GM19351 (cell line): Measurements from ENCODE around the gene ARID2.

Experiments used
- ATAC-seq: cut with Tn5 transposase; IDR thresholded peaks from one replicate; pipeline ENCODE4 v1.9.1; 2021; ENCODE audit warnings: mild to moderate bottlenecking, moderate library complexity; ENCODE audit not compliant: unreplicated experiment

ARID2 gene

DNA sequence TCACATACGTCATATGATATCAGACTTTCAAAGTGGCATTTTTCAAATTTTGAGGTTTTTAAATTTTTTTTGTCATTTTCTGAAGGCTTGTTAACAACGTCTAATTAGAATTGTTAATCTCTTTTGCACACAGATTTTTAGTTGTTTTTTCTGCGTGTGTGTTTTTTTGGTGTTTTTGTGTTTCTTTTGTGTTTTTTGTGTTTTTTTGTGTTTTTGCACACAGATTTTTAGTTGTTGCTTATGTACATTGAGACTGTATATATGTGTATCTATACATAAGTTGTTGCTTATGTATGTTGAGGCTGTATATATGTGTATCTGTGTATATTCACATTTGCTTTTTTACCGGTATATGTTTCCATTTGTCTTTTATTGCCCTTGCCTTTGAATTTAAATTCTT is 30.8 kb downstream of the ARID2 start:
- no peak for ATAC-seq

DNA sequence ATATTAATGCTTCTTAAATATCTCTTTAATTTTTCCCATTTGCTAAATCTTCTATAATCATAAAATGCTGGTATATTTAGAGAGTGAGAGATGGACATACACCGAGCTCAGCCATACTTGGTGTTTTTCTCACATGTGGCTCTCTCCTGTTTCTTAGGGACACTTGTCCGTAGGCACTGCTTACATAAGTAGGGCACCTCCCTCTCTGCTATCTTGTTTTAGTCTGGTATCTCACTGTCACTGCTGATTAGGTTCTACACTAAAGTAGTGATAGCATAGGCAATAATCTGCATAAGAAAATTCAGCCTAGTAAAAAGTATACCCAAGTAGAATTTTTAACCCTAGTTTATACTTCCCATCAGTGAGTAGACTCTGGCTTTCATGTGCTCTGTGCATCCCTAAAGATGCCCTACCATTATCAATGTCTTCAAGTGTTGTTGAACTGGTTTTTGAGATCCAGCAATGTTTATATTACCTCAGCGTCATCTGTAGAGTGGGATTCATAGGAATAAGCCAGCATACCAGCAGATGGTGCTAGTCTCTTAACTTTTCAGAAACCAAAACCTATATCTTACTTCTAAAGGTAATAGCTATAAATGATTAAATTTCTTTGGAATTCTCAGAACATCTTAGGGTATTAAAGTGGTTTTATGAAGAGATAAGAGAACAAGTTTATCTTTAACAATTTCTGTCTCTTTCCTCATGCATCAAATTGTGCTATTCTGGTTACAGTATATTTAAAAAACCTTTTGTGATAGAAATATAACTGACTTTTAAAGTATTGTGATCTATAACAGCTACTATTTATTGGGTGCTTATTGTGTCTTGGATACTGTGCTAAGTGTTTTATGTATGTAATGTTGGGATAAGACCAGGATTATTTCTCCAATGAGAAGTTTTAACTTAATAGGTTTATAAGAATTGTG is 32.9 kb downstream of the ARID2 start:
- no peak for ATAC-seq

DNA sequence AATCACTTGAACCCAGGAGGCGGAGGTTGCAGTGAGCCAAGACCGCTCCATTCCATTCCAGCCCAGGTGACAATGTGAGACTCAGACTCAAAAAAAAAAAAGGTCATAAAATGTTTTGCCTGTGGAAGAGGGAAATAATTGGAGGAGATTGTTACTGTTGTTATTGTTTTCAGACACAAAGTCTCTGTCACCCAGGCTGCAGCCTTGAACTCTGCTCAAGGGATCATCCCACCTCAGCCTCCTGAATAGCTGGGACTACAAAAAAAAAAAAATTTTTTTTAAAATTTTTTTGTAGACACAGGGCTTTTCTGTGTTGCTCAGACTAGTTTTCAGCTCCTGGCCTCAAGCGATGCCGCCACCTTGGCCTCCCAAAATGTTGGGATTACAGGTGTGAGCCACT is 33.9 kb downstream of the ARID2 start:
- ATAC-seq: no peak

DNA sequence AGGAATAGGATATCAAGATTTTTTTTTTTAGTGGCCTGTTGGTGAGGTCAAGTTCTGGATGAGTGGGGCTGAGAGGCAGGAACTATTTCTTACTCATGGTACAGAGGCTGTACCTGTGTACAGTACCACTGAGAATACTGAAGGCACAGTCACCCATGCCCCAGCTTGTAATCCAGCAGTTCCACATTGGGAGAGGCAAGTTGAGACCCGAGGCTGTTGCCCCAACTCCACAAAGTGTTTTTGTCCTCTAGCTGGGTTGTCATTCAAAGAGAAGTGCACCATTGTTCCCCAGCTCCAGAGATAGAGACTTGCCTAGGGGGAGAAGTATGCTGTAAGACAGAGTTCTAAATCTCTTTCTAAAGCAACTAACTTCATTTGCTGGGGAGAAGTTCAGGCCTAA is 38.7 kb downstream of the ARID2 start:
- ATAC-seq: no peak

DNA sequence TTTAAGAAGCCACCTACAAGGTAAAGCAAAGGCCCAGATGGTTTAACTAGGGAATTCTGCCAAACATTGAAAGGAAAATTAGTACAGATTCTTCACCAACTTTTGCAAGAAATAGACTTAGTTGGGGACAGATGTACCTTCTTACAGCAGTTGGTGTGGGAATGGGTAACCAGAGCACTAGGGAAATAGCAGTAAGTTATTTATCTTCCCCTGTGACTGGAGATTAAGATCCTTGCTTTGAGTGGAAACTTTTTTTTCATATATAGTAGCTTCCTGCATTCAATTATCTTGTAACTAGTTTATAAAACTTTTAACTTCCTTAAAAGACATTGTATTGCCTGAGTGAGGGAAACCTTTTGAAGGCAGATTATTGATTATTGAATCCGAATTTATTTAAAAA is 44.2 kb downstream of the ARID2 start:
- ATAC-seq: no peak

DNA sequence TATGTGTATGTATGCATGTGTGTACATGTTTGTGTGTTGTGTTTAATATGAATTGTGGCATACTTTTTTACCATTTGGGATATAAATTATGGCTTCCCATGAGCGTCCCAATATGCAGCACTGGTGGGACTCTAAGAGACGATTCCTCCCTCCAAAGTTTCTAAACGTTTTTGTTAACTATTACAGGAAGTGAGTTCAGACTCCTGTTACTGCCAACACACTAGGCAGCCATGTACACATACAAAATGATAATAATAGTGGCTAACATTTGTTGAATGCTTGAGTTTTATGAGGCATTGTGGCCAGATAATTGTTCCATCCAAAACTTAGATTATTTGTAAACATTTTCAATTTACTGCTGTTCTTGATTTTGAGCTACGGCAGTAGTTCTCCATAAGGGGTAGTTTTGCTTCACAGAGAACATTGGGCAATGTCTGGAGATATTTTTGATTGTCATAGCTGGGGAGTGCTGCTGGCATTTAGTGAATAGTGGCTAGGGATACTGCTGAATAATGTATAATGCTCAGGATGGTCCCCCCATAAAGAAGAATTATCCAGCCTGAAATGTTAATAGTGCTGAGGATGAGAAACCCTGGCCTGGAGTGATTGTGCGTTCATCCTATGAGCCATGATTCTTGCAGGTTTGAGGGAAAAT is 45.1 kb downstream of the ARID2 start:
- ATAC-seq: no peak

DNA sequence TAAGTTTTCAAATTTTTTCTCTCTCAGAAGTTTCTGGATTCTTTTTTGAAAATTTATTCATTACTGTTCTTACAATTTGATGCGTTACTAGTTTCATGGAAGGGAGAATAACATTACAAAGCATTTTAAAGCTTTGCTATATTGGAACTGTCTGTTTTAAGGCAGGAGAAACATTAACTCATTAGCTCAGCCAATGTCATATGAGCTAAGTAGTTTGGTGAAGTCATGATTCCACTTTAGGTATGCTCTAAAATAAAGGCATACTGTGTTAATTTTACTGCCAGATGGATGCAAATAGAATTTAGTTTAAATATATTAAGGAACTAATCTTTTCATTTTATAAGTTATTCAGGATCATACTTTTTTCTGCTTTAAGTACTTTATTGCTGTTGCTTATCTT is 46.0 kb downstream of the ARID2 start:
- no peak for ATAC-seq

DNA sequence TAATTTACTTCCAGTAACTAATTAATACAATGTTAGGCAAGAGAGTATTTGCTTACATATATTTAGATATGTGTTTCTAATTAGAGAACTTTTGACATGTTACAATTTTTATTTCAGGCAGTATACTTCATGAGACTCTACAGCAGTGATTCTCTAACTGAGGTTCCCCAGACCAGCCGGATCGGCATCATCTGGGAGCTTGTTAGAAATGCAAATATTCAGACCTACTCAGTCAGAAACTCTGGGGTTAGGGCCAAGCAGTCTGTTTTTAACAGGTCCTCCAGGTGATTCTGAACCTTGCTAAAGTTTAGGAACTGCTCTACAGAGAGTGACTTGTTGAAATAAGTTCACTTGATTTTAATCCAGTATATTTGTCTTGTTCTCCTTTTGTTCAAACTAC is 46.5 kb downstream of the ARID2 start:
- no peak for ATAC-seq

DNA sequence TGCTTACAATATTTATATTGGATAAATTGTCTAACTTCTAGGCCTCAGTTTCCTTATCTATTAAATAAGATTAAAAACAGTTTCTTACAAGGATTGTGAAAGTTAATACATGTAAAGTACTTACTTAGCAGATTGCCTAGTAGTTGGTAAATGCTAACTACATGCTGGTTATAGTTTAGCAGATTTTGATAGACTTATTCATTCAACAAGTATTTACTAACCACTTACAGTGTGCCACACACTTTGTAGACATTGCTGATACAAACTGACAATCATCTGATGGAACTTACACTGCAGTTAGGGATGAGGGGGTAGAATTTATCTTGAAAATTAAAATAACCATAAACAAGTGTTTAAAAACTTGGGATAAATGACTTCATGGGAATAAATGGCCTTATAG is 50.4 kb downstream of the ARID2 start:
- no peak for ATAC-seq

DNA sequence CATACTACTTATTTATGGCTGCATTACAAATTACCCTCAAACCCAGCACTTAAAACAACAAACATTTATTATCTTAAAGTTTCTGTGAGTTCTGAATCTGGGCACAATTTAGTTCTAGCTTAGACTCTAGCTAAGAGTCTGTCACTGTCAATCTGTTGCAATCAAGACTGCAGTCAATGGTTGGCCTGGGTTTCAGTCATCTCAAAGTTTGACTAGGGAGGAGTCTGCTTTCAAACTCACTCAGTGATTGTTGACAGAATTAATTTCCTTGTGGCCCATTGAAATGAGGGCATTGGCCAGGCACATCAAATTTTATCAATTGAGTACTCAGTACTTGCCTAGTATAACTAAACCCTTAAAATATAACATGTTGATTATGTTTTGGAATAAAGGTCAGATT is 51.6 kb downstream of the ARID2 start:
- no peak for ATAC-seq

DNA sequence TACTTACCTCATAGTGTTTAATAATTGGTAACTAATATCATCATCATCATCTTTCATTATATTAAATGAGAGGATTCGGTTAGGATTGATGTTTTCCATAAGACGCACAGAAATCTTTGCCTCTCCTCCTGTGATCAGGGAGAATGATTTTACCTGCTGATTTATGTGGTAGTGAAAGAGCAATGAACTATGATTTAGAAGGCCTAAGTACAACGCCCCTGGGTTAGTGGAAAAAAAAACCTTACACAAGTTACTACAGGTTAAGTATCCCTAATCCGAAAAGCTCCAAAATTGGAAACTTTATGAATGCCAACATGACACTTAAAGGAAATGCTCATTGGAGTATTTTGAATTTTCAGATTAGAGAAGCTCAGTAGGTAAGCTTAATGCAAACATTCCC is 55.8 kb downstream of the ARID2 start:
- ATAC-seq: no peak

DNA sequence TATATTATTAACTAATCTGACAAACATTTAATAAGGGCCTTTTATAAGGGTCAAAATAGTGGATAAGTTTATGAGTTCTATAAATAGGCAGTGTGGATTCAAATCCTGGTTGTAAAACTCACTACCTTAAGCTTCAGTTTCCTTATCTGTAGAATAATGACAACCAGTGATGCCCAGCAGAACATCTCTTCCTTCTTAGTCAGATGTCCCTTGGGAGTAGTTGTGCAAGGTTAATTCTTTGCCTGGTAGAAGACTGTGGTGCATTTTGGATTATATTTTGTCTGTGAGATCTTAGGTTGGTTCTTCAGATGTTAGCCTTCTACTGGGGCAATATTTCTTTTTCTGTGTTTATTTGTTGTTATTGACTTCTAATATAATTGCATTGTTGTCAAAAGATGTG is 59.5 kb downstream of the ARID2 start:
- ATAC-seq: no peak

DNA sequence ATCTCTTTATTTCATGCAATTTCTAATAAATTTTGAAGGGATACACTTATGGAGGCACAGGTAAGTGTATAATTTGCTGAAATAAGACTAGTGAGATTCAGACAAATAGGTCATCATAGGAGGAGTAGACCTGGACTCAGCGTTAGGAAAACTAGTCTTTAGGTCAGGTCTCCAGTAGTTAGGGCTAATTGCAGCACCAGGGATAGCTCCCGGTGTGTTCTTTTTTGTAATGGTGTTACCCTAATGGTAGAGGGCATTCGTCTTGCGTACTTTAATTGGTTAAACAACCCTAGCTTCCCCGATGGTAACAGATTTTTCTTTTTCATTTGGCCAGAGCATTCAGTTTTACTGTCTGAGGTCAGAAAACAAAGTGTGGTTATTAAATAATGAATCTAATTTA is 64.9 kb downstream of the ARID2 start:
- ATAC-seq: no peak

DNA sequence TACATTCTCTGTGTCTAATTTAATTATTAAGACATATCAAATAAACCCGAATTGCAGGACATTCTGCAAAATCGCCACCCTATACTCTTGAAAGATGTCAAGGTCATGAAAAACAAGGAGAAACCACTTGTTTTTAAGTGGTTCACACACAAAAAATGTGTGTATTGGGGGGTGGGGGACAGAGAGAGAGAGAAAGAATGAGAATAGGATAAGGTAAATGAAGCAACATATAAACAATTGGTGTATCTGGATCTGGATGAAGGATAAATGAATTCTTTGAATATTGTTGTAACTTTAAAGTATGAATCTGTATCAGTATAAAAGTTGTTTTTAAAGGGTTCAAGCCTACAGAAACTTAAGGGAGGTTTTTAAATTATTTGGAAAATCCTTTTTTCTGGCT is 72.1 kb downstream of the ARID2 start:
- ATAC-seq: no peak

DNA sequence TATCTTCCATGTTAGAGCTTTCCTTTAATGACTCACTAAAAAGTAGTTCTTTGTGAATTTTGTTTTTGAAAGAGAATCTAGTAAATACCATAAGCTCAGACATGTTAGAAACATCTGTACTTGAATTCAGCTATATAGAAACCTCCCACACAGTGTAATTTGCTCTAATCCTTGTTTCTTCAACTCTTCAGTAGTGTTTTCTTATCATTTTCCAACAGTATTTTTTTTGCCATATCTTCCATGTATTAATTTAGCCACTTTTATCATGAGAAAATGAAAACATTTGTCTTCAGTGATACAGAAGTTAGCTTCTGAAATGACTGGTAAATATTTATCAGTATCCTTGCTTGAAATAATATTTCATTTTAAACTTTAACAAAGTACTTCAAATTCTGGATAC is 73.6 kb downstream of the ARID2 start:
- no peak for ATAC-seq

DNA sequence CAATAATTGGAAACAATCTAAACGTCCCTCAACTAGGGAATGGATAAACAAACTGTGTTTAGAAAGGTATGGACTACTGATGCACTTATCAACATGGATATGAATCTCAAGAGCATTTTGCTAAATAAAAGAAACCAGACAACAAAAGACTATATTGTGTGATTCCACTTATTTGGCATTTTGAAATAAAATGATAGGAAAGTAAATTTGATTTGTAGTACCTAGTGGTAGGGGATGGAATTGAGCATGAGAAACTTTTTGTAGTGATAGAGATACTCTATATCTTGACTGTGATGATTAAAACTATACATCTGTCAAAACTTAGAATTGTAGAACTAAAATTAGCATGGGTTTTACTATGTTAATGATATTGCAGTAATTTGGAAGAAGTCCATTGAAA is 87.1 kb downstream of the ARID2 start:
- ATAC-seq: no peak

DNA sequence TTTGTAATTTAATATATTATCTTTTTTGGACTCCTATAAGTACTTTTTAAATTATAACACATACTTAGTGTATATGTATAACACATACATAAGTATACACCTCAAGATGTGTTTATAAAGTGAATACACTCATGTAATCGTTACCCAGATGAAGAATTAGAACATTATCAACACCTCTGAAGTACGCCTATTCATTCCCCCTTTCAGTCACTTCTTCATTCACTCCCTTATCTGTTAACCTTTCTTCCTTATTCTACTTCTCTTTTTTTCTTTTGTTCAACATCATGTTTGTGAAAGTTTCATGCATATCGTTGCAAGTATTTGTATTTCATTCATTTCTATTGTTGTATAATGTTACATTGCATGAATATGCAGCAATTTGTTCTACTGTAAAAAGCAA is 98.5 kb downstream of the ARID2 start:
- ATAC-seq: no peak

DNA sequence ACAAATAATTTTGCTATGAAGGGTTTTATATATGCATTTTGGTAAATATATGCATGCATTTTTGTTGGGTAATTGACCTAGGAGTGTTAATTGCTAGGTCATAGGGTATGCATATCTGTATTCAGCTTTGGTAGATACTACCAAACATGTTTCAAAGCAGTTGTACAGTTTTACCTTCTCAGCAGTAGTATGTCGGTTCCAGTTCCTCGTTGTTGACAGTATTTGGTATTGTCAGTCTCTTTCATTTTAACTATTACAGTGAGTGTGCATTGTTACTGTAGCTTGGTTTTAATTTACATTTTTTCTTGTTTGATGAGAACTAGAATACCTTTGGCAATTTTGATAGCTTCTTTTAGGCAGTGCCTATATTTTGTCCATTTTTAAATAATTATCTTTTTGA is 98.9 kb downstream of the ARID2 start:
- ATAC-seq: no peak

DNA sequence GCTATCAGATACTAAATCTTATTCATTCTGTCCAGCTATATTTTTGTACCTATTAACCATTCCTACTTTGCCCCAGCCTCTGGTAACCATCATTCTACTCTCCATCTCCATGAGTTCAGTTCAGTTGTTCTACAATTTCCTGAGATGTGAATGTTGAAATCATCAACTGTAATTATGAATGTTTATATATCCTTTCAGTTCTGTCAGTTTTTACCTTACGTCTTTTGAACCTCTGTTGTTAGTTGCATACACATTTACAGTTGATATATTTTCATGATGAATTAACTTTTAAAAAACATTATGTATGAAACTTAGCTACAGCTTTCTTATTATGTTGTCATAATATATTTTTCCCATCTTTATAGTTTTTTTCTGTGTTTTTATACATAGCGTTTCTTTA is 102.1 kb downstream of the ARID2 start:
- no peak for ATAC-seq

DNA sequence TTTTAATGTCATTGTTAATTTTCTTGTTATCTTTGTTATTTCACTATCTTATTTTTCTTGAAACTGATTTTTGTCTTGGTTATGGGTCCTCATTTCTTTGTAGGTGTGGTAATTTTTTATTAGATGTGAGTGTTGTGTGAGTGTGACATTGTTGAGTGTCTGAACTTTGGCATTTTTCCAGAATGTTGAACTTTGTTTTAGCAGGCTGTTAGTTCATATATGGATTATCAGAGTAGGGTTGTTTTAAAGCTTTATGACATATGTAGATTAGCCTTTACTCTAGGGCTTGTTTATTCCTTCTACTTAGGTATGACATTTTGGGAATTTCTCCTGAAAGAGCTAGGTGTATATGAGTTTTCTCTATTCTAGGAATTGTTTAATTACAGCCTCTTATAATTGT is 103.9 kb downstream of the ARID2 start:
- no peak for ATAC-seq

DNA sequence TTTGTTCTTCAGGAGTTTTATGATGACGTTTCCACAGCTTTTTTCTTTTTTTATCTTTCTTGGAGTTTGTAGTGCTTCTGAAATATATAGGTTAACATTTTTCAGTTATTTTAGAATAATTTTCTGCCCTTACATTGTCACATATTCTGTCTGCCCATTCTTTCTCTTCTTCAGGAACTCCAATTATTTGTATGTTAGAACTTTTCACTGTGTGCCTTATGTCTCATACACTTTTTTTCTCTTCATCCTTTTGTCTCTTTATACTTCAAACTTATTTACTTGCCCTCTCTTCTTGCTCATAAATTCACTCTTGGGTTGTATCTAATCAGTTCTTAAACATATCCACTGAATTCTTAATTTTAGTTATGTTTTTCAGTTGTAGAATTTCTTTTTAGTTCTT is 105.3 kb downstream of the ARID2 start:
- ATAC-seq: no peak

DNA sequence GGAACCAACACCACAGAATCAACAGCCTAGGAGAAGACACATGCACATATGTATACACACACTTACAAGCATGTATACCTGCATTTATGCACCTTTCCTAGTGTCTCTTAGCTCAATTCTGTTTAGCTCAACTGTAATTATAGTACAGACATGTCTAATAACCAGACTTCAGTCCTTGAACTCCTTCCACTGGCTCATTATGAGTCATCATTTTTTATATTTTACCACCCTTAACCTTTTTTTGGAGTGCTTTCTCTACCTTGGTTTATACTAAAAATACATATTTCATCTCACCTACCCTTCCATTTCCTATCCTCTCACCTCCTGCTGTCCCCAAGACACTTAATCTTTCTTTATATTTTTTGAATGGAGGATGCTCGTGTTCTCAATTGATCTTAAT is 110.4 kb downstream of the ARID2 start:
- no peak for ATAC-seq

DNA sequence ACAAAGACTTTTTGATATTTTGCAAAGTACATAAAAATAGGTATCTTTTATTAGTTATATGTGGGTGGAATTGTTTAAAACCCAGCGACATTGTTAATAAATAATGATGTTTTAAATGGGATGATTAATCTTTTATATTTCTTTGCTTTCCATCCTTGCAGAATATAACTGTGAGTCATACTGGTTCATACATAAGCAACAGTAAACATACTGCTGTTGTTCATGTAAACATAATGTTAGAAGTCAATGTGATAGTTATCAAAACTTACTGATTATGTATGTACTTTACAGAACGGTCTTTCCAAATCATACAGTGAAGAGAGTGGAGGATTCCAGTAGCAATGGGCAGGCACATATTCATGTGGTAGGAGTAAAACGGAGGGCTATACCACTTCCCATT is 119.8 kb downstream of the ARID2 start:
- no peak for ATAC-seq
